Mammary epithelial cell (primary cell): ENCODE measurements around the gene RAB11FIP4.

Experiments
- EZH2 ChIP-seq: IDR thresholded peaks from 2 replicates; pipeline ENCODE4 v1.6.1; 2012; ENCODE audit warnings: low read length, inconsistent platforms, borderline replicate concordance
- TF ChIP-seq, protein P1 (sequence below), 2 donors: IDR thresholded peaks in 1 of 2; conservative IDR thresholded peaks in 1 of 2; 2 replicates each; pipeline ENCODE4 v1.5.1; 2011 to 2012; ENCODE audit warnings: inconsistent platforms in 2 of 2, low read length in 2 of 2, mild to moderate bottlenecking in 2 of 2, control low read depth in 1 of 2, low read depth in 1 of 2; ENCODE audit not compliant: insufficient read depth in 1 of 2; ENCODE audit errors: extremely low read depth in 1 of 2

DNA sequence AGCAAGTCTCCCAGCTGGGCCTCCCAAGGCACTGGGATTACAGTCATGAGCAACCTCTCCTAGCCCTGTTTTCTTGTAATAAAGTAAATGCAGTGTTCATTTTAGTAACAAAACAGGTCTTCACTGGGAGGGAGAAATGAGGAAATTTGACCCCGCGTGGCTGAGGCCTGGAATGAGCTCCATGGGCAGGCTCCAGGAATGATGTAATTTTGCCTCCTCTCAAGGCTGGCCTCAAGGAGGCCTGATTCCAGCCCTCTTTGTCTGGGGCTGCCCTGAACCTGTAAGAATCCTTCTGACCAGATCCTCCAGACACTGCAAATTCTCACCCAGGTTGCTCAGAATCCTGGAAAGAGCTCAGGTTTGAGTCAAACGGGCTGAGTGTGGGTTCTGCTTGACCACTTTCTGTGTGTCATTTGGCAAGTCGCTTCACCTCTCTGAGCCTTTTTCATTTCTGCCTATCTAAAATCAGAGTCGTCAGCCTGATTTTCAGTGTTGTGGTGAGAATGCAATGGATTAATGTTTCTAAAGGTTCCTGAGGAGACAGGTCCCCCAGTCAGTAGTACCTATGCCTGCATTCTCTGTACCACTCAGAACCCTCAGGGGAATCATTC, 57.1 kb downstream of the RAB11FIP4 start:
- TF ChIP-seq, protein P1, sequence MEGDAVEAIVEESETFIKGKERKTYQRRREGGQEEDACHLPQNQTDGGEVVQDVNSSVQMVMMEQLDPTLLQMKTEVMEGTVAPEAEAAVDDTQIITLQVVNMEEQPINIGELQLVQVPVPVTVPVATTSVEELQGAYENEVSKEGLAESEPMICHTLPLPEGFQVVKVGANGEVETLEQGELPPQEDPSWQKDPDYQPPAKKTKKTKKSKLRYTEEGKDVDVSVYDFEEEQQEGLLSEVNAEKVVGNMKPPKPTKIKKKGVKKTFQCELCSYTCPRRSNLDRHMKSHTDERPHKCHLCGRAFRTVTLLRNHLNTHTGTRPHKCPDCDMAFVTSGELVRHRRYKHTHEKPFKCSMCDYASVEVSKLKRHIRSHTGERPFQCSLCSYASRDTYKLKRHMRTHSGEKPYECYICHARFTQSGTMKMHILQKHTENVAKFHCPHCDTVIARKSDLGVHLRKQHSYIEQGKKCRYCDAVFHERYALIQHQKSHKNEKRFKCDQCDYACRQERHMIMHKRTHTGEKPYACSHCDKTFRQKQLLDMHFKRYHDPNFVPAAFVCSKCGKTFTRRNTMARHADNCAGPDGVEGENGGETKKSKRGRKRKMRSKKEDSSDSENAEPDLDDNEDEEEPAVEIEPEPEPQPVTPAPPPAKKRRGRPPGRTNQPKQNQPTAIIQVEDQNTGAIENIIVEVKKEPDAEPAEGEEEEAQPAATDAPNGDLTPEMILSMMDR (conservative IDR thresholded peaks at IDR 0.05 in 1 of 2, IDR thresholded peaks at IDR 0.05 in 1 of 2; ENCODE audit: extremely low read depth in 1 of 2, insufficient read depth in 1 of 2, low read depth in 1 of 2, low read length in 2 of 2) = no peak
- no peak for TF ChIP-seq EZH2
